IPS-20b (cell line): Measurements from ENCODE around the gene ADGRL3.

Experiments used
- H3K27ac ChIP-seq: one replicate; pipeline ENCODE4 v1.5.1; 2013; ENCODE audit warnings: low read length
- H3K27me3 ChIP-seq: 2 replicates; pipeline ENCODE4 v1.6.1; 2013; ENCODE audit warnings: mild to moderate bottlenecking, low read length, inconsistent platforms; ENCODE audit not compliant: insufficient read depth
- H3K36me3 ChIP-seq: 2 replicates; pipeline ENCODE4 v1.6.1; 2013; ENCODE audit warnings: low read depth, mild to moderate bottlenecking, inconsistent platforms, low read length, moderate library complexity; ENCODE audit not compliant: insufficient read depth
- H3K4me1 ChIP-seq: 2 replicates; pipeline ENCODE4 v1.6.1; 2013; ENCODE audit warnings: mild to moderate bottlenecking, control low read depth, inconsistent platforms, low read length, moderate library complexity; ENCODE audit not compliant: insufficient read depth
- H3K4me3 ChIP-seq: 2 replicates; pipeline ENCODE4 v1.5.1; 2013; ENCODE audit warnings: mild to moderate bottlenecking, low read length, inconsistent platforms
- H3K9ac ChIP-seq: 2 replicates; pipeline ENCODE4 v1.6.1; 2013; ENCODE audit warnings: low read depth, mild to moderate bottlenecking, inconsistent platforms, low read length, moderate library complexity
- H3K9me3 ChIP-seq: 2 replicates; pipeline ENCODE4 v1.6.1; 2013; ENCODE audit warnings: mild to moderate bottlenecking, low read depth, low read length, inconsistent platforms; ENCODE audit not compliant: insufficient read depth

ADGRL3 gene

DNA sequence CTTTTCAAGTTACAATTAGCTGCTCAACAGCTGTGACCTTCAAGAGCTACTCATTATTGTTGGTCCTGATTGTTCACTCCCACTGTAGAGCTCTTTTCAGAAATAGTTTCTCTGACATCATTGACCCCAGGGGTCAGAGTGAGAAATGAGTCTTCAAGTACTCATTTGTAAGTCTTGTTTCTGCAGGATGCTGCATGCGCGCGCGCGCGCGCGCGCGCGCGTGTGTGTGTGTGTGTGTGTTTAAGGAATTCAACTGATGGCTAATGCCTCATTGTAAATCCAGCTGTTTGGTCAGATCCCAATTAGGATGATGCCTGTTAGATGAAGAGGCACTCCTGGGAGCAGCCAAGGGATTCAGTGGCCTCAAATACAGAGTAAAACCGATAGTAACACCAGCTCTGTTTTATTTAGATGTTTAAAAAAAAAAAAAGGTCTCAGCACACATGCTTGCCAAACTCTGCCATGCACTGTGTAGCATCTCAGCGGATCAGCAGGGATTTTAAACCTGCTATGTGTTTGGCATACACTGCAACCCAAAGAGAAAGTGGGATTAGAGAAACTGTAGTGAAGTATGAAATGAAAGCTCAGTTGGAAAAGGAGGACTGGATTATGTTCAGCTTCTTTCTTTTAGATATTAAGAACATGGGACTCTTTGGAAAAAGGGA is 332.3 kb downstream of the ADGRL3 start:
- Histone ChIP-seq H3K4me3 (no peak overlapping the region), H3K9ac (no peak overlapping the region), H3K36me3 (no peaks in the 10 kb centered on the region), H3K27me3 (no peaks in the 10 kb centered on the region), H3K4me1 (peaks cover 3% of the 10 kb centered on the region; the same call in 1 of the 2 replicates), H3K27ac (no peak overlapping the region), H3K9me3 (no peaks in the 10 kb centered on the region)

DNA sequence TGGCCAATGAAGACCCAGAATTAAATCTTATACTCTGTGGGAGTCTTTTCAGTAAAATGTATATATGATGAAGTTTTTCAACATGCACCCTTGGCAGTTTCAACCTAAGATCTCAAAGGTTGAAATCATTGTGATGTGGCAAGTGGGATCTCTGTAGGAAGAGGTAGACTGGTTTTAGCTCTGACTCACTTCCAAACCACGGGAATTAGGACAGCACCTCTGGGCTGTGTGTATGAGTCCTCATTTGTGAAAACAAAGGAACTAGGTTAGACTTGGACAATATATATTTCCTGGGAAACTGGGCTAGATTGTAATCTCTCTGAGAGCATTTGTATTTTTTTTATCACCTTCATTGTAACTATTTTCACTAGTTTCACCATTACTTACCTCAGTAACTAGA is 333.0 kb downstream of the ADGRL3 start:
- no peaks in the 10 kb centered on the region for H3K36me3 ChIP-seq
- H3K9ac ChIP-seq: no peak overlapping the region
- no peaks in the 10 kb centered on the region for H3K9me3 ChIP-seq
- H3K27ac ChIP-seq: no peak overlapping the region
- peaks cover 3% of the 10 kb centered on the region; the same call in 1 of the 2 replicates for H3K4me1 ChIP-seq
- no peak overlapping the region for H3K4me3 ChIP-seq
- no peaks in the 10 kb centered on the region for H3K27me3 ChIP-seq

DNA sequence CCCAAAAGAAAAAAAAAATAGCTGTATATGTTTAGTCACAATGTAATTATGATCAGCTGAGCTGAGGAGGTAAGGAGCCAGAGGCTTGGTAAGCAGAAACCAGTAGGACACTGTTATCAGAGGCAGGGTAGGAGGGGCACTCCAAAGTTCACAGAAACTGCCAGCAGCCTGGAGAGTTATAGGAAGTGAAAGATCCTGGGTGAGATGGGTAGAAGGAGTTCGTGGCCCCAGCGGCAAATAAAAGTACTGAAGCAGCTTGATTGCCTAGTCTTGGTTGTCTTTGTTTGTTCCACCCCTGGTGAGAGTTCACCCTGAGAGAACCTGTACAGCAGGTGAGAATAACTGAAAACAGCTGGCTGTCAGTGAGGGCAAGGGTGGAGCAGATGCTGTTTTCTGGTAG is 340.8 kb downstream of the ADGRL3 start:
- H3K36me3 ChIP-seq: no peaks in the 10 kb centered on the region
- H3K27ac ChIP-seq: no peak overlapping the region
- no peak overlapping the region for H3K4me3 ChIP-seq
- H3K4me1 ChIP-seq: peaks cover 6% of the 10 kb centered on the region; the same call in 1 of the 2 replicates
- H3K9ac ChIP-seq: no peak overlapping the region
- no peaks in the 10 kb centered on the region for H3K9me3 ChIP-seq
- H3K27me3 ChIP-seq: no peaks in the 10 kb centered on the region

DNA sequence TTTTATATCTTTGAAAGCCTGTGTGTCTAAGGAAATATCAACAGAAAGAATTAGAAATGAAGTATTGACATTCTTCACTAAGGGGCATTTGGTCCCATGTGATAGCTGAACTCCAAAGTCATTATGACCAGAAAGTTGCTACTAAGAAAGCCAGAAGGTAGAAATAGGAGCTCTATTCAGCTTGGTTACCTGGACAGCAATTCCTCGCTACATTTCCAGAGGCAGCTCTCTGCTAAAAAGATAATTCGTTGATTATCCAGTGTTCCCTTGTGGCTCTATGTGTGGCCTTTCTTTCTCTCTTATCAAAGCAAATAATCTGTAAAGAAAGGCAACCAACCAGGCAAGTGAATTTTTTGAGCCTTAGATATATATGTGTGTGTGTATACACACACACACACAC is 341.3 kb downstream of the ADGRL3 start:
- Histone ChIP-seq H3K9me3 (no peaks in the 10 kb centered on the region), H3K36me3 (no peaks in the 10 kb centered on the region), H3K27ac (no peak overlapping the region), H3K4me3 (no peak overlapping the region), H3K27me3 (no peaks in the 10 kb centered on the region), H3K4me1 (peaks cover 6% of the 10 kb centered on the region; the same call in 1 of the 2 replicates), H3K9ac (no peak overlapping the region)

DNA sequence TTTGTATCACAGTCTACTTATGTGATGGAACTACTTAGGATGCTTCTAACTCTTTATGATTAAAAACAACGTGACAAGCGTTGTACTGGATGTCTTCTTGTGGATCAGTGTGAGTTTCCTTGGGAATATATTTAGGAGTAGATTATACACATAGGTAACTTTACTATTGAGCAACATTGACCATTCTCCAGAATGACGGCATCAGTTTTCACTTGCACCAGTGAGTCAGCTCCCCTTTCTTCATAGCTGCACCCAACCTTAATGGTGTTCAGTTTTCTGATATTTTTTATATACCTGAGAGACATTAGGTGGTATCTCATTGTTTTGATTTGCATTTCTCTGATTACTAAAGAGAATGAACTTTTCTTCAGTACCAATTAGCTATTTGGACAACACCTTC is 343.9 kb downstream of the ADGRL3 start:
- H3K4me3 ChIP-seq: no peak overlapping the region
- no peak overlapping the region for H3K27ac ChIP-seq

DNA sequence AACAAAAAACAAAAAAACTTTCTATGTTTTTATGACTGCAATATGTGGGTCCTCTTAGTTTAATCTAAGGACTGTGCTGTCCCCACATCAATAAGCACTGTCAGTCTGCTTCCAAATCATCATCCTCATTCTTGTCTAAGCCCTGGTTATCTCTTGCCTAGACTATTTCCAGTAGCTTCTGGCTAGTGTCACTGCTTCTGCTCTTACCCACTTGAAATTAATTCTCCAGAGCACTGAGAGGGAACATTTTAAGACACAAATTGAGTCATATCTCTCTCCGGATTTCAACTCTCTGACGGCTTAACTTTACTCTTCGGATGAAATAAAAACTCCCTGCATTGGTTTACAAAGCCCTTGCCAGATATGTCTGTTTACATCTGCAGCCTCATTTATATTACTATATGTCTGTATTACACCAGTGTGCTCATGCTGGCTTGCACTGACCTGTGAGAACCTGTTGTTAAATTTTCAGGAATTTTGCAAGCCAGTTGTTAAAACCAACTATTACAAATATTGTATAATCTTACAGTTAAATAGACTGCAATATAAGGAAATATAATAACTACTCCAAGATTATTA is 345.9 kb downstream of the ADGRL3 start:
- Histone ChIP-seq H3K36me3 (no peaks in the 10 kb centered on the region), H3K27me3 (no peaks in the 10 kb centered on the region), H3K27ac (no peak overlapping the region), H3K4me1 (peaks cover 1% of the 10 kb centered on the region; the same call in 1 of the 2 replicates), H3K9ac (no peak overlapping the region), H3K4me3 (no peak overlapping the region), H3K9me3 (no peaks in the 10 kb centered on the region)

More for the DNA sequence above, 343.9 kb downstream of the ADGRL3 start:
- no peaks in the 10 kb centered on the region for H3K36me3 ChIP-seq
- peaks cover 6% of the 10 kb centered on the region; the same call in 1 of the 2 replicates for H3K4me1 ChIP-seq
- no peaks in the 10 kb centered on the region for H3K27me3 ChIP-seq
- no peaks in the 10 kb centered on the region for H3K9me3 ChIP-seq
- no peak overlapping the region for H3K9ac ChIP-seq

DNA sequence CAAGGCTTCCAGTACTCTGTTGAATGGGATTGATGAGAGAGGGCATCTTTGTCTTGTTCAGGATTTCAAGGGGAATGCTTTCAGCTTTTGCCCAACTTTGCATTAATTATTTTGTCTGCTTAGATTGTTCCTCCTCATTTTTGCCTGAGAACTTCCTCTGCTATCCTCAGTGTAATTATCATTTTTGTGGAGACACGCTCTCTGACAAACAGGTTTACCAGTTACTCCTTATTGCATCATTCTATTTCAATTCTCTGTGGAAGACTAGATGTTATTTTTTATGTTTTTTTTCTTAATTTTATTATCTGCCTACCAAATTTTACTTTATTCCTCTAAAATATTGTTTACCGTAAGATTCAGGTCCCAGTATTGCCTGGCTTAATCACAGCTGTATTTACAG is 349.2 kb downstream of the ADGRL3 start:
- H3K4me3 ChIP-seq: no peak overlapping the region
- no peak overlapping the region for H3K9ac ChIP-seq
- no peak overlapping the region for H3K27ac ChIP-seq
- H3K27me3 ChIP-seq: no peaks in the 10 kb centered on the region
- no peaks in the 10 kb centered on the region for H3K9me3 ChIP-seq
- H3K4me1 ChIP-seq: peaks cover under 1% of the 10 kb centered on the region; the same call in 1 of the 2 replicates
- H3K36me3 ChIP-seq: no peaks in the 10 kb centered on the region

DNA sequence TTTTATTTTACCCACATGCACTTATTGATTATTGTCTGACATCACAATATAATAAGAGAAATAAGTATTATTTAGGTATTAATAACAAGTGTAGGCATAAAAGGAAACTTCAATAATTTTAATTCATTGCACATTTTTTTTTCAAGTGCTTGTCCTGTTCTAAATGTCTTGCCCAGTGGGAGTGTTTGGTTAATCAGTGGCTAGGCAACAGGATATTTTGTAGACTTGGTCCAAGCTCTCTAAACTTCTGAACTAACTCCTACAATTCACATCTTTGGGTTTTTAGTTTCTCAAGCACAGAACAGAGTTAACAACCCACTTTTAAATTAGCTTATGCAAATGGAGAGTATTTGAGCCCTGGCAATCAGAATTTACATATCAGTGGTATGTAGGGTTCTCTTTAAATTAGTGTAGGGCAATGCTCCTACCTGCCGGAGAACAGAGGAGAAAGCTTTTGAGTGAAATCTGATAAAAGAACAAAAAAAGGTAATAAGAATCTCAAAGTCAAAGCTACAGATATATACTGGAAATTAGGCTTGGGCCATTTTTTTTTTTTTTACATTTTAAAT is 353.5 kb downstream of the ADGRL3 start:
- H3K27ac ChIP-seq: no peak overlapping the region
- H3K27me3 ChIP-seq: no peaks in the 10 kb centered on the region
- H3K4me1 ChIP-seq: peaks cover 10% of the 10 kb centered on the region; the same call in 1 of the 2 replicates
- H3K4me3 ChIP-seq: 0 out of 2 replicates have a peak overlapping the region, but pooled peaks have one; percentile 26
- H3K36me3 ChIP-seq: no peaks in the 10 kb centered on the region
- H3K9ac ChIP-seq: no peak overlapping the region
- H3K9me3 ChIP-seq: no peaks in the 10 kb centered on the region

DNA sequence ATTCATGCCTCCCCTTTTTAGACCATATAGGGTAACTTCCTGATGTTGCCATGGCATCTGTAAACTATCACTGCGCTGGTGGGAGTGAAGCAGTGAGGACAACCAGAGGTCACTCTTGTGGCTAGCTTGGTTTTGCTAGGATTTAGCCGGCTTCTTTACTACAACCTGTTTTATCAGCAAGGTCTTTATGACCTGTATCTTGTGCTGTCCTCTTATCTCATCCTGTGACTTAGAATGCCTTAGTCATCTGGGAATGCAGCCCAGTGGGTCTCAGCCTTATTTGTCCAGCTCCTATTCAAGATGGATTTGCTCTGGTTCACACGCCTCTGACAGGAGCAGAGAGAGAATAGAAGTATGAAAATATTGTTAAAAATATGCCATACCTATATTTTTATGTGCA is 355.7 kb downstream of the ADGRL3 start:
- H3K9me3 ChIP-seq: no peaks in the 10 kb centered on the region
- no peak overlapping the region for H3K9ac ChIP-seq
- no peak overlapping the region for H3K4me3 ChIP-seq
- no peaks in the 10 kb centered on the region for H3K36me3 ChIP-seq
- no peaks in the 10 kb centered on the region for H3K27me3 ChIP-seq
- no peak overlapping the region for H3K27ac ChIP-seq
- peaks cover 14% of the 10 kb centered on the region; the same call in 1 of the 2 replicates for H3K4me1 ChIP-seq

DNA sequence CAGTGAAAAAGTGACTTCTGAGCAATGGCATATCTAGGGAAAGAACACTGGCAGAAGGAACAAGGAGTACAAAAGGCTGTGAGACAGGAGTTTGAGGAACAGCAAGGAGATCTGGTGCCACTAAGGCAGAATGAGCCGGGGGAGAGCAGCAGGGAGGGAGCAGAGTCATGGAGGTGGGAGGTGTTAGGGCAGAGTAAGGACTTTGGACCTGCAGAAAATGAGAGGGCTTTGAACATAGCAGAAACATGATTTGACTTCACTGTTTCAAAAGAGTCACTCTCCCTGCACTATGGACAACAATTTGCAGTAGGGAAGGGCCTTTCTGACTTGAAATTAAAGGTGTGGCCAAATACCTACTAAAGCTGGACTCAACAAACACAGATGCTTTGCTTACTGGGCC is 356.2 kb downstream of the ADGRL3 start:
- no peak overlapping the region for H3K4me3 ChIP-seq
- peaks cover 14% of the 10 kb centered on the region; the same call in 1 of the 2 replicates for H3K4me1 ChIP-seq
- H3K36me3 ChIP-seq: no peaks in the 10 kb centered on the region
- no peak overlapping the region for H3K9ac ChIP-seq
- H3K27me3 ChIP-seq: no peaks in the 10 kb centered on the region
- H3K27ac ChIP-seq: no peak overlapping the region
- H3K9me3 ChIP-seq: no peaks in the 10 kb centered on the region

DNA sequence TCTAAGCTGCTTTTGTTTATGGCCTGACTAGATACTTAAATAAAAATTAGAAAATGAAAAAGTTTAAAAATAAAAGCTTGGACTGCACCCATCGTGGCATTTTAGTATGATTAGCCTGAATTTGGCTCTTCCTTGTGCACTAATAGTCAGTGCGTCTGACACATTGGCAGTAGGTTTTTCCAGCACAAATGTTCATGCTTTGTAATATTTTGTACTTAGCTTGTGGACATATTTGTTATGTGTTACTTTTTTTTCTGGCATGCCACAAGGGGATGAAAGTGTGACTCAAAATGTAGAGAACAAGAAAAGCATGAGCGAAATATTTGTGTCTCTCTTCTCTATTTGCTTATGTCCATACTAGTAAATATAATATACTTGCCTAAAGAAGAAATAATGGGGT is 359.3 kb downstream of the ADGRL3 start:
- no peak overlapping the region for H3K9ac ChIP-seq
- H3K36me3 ChIP-seq: no peaks in the 10 kb centered on the region

DNA sequence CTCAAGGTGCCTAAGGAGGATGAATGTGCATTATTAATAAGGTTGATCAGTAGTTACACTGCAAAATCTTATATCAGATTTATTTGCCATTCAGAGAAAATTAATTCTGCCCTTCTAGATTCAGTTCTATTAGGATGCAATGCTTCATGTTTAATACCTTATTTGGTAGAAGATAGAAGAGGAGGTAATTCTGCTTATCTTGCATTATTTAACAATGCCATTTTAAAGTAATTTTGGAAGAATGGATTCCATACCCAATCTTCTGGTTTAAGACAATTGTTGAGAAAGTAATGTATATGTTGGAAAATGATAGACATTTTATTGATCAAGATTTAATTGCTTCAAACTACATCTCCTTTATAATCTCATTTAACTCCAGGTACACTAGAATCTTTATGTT is 360.9 kb downstream of the ADGRL3 start:
- Histone ChIP-seq H3K27me3 (no peaks in the 10 kb centered on the region), H3K9me3 (no peaks in the 10 kb centered on the region; the same call in 1 of the 2 replicates), H3K4me3 (no peak overlapping the region), H3K27ac (no peak overlapping the region), H3K9ac (no peak overlapping the region), H3K36me3 (no peaks in the 10 kb centered on the region), H3K4me1 (peaks cover 4% of the 10 kb centered on the region; the same call in 1 of the 2 replicates)

More for the DNA sequence above, 359.3 kb downstream of the ADGRL3 start:
- H3K4me3 ChIP-seq: no peak overlapping the region
- no peak overlapping the region for H3K27ac ChIP-seq
- peaks cover 13% of the 10 kb centered on the region; the same call in 1 of the 2 replicates for H3K4me1 ChIP-seq
- H3K9me3 ChIP-seq: no peaks in the 10 kb centered on the region
- no peaks in the 10 kb centered on the region for H3K27me3 ChIP-seq
